ENCODE data around the gene MAPKAPK5.

- TF ChIP-seq, protein P1, sequence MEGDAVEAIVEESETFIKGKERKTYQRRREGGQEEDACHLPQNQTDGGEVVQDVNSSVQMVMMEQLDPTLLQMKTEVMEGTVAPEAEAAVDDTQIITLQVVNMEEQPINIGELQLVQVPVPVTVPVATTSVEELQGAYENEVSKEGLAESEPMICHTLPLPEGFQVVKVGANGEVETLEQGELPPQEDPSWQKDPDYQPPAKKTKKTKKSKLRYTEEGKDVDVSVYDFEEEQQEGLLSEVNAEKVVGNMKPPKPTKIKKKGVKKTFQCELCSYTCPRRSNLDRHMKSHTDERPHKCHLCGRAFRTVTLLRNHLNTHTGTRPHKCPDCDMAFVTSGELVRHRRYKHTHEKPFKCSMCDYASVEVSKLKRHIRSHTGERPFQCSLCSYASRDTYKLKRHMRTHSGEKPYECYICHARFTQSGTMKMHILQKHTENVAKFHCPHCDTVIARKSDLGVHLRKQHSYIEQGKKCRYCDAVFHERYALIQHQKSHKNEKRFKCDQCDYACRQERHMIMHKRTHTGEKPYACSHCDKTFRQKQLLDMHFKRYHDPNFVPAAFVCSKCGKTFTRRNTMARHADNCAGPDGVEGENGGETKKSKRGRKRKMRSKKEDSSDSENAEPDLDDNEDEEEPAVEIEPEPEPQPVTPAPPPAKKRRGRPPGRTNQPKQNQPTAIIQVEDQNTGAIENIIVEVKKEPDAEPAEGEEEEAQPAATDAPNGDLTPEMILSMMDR (IDR thresholded peaks at IDR 0.05 in 8 of 11, conservative IDR thresholded peaks at IDR 0.05 in 3 of 11): no peak
- TF ChIP-seq POLR2A (IDR thresholded peaks at IDR 0.05): no peak
Measured at GRCh38 chr12:111818340-111818739, 23.7 kb upstream of the MAPKAPK5 start.

Data from spleen (tissue), 7 donors.